ENCODE measurements around the gene MISP3.

GRCh38 chr19:14070268-14071050, 2.1 kb upstream of the MISP3 start:
- TF ChIP-seq BRCA1 (IDR thresholded peaks at IDR 0.05; ENCODE audit: low read depth, low read length) (no peak), CTCF (IDR thresholded peaks at IDR 0.05; ENCODE audit: control extremely low read depth in 1 of 3, insufficient read depth in 1 of 3, low read depth in 1 of 3, low read length in 3 of 3) (no peak), YY1 (IDR thresholded peaks at IDR 0.05; ENCODE audit: low read depth, low read length) (no peak), KDM5A (IDR thresholded peaks at IDR 0.05; ENCODE audit: low read length) (no peak), EP300 (IDR thresholded peaks at IDR 0.05; ENCODE audit: borderline replicate concordance in 1 of 2, low read depth in 2 of 2, low read length in 2 of 2) (no peak), POLR2AphosphoS5 (IDR thresholded peaks at IDR 0.05; ENCODE audit: low read depth, low read length) (no peak), FOSL1 (IDR thresholded peaks at IDR 0.05; ENCODE audit: insufficient read depth, low read depth, low read length) (no peak), SRF (IDR thresholded peaks at IDR 0.05; ENCODE audit: low read depth, low read length) (no peak)
- TF ChIP-seq, protein P1, sequence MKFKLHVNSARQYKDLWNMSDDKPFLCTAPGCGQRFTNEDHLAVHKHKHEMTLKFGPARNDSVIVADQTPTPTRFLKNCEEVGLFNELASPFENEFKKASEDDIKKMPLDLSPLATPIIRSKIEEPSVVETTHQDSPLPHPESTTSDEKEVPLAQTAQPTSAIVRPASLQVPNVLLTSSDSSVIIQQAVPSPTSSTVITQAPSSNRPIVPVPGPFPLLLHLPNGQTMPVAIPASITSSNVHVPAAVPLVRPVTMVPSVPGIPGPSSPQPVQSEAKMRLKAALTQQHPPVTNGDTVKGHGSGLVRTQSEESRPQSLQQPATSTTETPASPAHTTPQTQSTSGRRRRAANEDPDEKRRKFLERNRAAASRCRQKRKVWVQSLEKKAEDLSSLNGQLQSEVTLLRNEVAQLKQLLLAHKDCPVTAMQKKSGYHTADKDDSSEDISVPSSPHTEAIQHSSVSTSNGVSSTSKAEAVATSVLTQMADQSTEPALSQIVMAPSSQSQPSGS (IDR thresholded peaks at IDR 0.05; ENCODE audit: low read length) = no peak
